ENCODE data around the gene GHRH. TPM values are rescaled to one million over a fixed set of nuclear protein-coding genes. Genes with fewer than 3 reads are reported as not detected.

GHRH gene
- total RNA-seq, 1 experiment from 2014 or later: not detected

DNA sequence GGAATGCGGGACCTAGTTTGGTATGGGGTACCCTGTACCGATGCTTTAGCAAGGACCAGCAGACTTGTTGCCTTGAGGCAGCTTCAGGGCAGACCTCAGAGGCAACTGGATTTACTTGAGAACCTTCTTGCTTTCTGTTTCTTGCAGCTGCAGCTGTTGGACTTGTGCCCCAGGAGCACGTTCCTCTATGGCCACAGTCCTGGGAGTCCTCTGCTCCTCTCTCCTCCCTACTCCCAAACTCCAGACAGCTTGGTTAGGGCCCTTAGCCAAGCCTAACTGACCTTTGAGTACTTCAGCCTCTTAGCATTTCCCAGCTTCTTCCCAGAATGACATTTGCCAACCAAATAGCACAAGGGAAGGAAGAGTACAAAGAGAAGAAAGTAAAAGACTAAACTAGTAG, 34.7 kb downstream of the GHRH start:
- CTCF ChIA-PET: no interaction called here
- Histone ChIP-seq H3K27ac (ENCODE audit: low read length) (no peak overlapping the region), H3K36me3 (ENCODE audit: control insufficient read depth, insufficient read depth, low read length) (peaks cover 66% of the 10 kb centered on the region), H3K4me3 (ENCODE audit: low read depth in 2 of 2, low read length in 2 of 2) (no peak overlapping the region), H3K4me1 (ENCODE audit: control insufficient read depth, insufficient read depth, low read length) (no peaks in the 10 kb centered on the region), H3K9me3 (ENCODE audit: control insufficient read depth, insufficient read depth, low read depth, low read length) (no peaks in the 10 kb centered on the region), H3K27me3 (ENCODE audit: control insufficient read depth, insufficient read depth, low read length) (no peaks in the 10 kb centered on the region)
- DNase-seq (ENCODE audit: low read depth, low spot score) (no peak), ATAC-seq (no peak)
- intact Hi-C loops (cut with micrococcal nuclease; ENCODE audit: unreplicated experiment): no loop called here
- POLR2A ChIA-PET: interaction anchor here (0.5 kb wide), 1 partner anchor 26 kb away, joined by 12 read pairs; no protein-coding TSS in a partner anchor
- TF ChIP-seq SIN3A (IDR thresholded peaks at IDR 0.05; ENCODE audit: borderline replicate concordance, insufficient read depth, low read depth, low read length) (no peak), TCF7L2 (IDR thresholded peaks at IDR 0.05; ENCODE audit: low read depth, low read length) (no peak)
- no TSS peak for BruUV-seq (replicated peaks)
- in situ Hi-C loops (cut with HindIII; ENCODE audit: low pct_unique_long_range_greater_than_20kb, low sequenced_read_pairs): no loop called here

DNA sequence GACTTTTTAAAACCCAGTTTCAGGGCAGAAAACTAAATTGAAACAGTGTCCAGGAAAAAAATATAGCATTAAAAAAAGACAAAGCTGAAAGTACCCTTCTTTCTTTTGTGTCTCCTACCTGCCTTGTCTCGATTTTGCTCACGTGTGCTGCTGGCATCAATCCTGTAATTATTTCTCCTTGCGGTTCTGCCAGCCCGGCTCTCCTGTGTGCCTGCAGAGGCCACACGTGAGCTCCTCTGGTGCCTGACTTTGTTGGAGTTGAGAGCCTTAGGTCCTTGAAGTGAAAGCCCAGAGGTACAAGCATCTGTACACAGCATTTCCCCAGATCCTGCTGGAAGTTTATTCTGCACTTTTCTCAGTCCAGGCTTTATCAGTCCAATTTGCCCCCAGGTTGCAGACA, 36.5 kb downstream of the GHRH start:
- Histone ChIP-seq H3K27me3 (ENCODE audit: control insufficient read depth, insufficient read depth, low read length) (no peaks in the 10 kb centered on the region), H3K4me3 (ENCODE audit: low read depth in 2 of 2, low read length in 2 of 2) (no peak overlapping the region), H3K4me1 (ENCODE audit: control insufficient read depth, insufficient read depth, low read length) (no peaks in the 10 kb centered on the region), H3K36me3 (ENCODE audit: control insufficient read depth, insufficient read depth, low read length) (peaks cover 58% of the 10 kb centered on the region), H3K9me3 (ENCODE audit: control insufficient read depth, insufficient read depth, low read depth, low read length) (no peaks in the 10 kb centered on the region), H3K27ac (ENCODE audit: low read length) (no peak overlapping the region)
- no TSS peak for BruUV-seq (replicated peaks)
- ATAC-seq: no peak
- intact Hi-C loops (cut with micrococcal nuclease; ENCODE audit: unreplicated experiment) (no loop called here), in situ Hi-C loops (cut with HindIII; ENCODE audit: low pct_unique_long_range_greater_than_20kb, low sequenced_read_pairs) (no loop called here)
- no peak for TF ChIP-seq POLR2AphosphoS5 (IDR thresholded peaks at IDR 0.05; ENCODE audit: low read depth, low read length)
- TF ChIP-seq SIN3A (IDR thresholded peaks at IDR 0.05; ENCODE audit: borderline replicate concordance, insufficient read depth, low read depth, low read length): no peak
- no peak for TF ChIP-seq CTCF (IDR thresholded peaks at IDR 0.05)
- TF ChIP-seq REST (IDR thresholded peaks at IDR 0.05; ENCODE audit: insufficient read depth in 1 of 2, low read depth in 2 of 2, low read length in 1 of 2): no peak
- TF ChIP-seq TCF7L2 (IDR thresholded peaks at IDR 0.05; ENCODE audit: low read depth, low read length): no peak
- CTCF ChIA-PET: no interaction called here
- no peak for DNase-seq (ENCODE audit: low read depth, low spot score)
- POLR2A ChIA-PET: no interaction called here

- no peak for TF ChIP-seq CTCF (IDR thresholded peaks at IDR 0.05)
- TF ChIP-seq TCF7L2 (IDR thresholded peaks at IDR 0.05; ENCODE audit: low read depth, low read length): no peak
- no peak for TF ChIP-seq SIN3A (IDR thresholded peaks at IDR 0.05; ENCODE audit: borderline replicate concordance, insufficient read depth, low read depth, low read length)
- no peak for TF ChIP-seq POLR2AphosphoS5 (IDR thresholded peaks at IDR 0.05; ENCODE audit: low read depth, low read length)
- no peak for TF ChIP-seq REST (IDR thresholded peaks at IDR 0.05; ENCODE audit: insufficient read depth in 1 of 2, low read depth in 2 of 2, low read length in 1 of 2)
- intact Hi-C loops (cut with micrococcal nuclease; ENCODE audit: unreplicated experiment): no loop called here
- Histone ChIP-seq H3K36me3 (ENCODE audit: control insufficient read depth, insufficient read depth, low read length) (peaks cover 55% of the 10 kb centered on the region), H3K27ac (ENCODE audit: low read length) (no peak overlapping the region), H3K9me3 (ENCODE audit: control insufficient read depth, insufficient read depth, low read depth, low read length) (no peaks in the 10 kb centered on the region), H3K4me1 (ENCODE audit: control insufficient read depth, insufficient read depth, low read length) (no peaks in the 10 kb centered on the region), H3K27me3 (ENCODE audit: control insufficient read depth, insufficient read depth, low read length) (no peaks in the 10 kb centered on the region), H3K4me3 (ENCODE audit: low read depth in 2 of 2, low read length in 2 of 2) (no peak overlapping the region)
- no peak for DNase-seq (ENCODE audit: low read depth, low spot score)
- CTCF ChIA-PET: interaction anchor here (0.5 kb wide), 1 partner anchor 122 kb away, joined by 3 read pairs; no protein-coding TSS in a partner anchor
- ATAC-seq: no peak
- POLR2A ChIA-PET: no interaction called here
- no TSS peak for BruUV-seq (replicated peaks)
- in situ Hi-C loops (cut with HindIII; ENCODE audit: low pct_unique_long_range_greater_than_20kb, low sequenced_read_pairs): no loop called here
These were observed 38.6 kb downstream of the GHRH start for GRCh38 chr20:37223053-37223452.
